ENCODE results near the gene CLCN6.
"Not testable (repeated sequence)": the region's sequence is repeated elsewhere in the genome, so short reads cannot be mapped to it uniquely, and the experiment has no call there.

Gene CLCN6

GRCh38 chr1:11800391-11800755, 5.6 kb upstream of the CLCN6 start:
- peaks cover 50% of the 10 kb centered on the region for H3K36me3 ChIP-seq
- no peaks in the 10 kb centered on the region for H3K9me3 ChIP-seq
- no peak overlapping the region for H3K27ac ChIP-seq
- peaks cover 28 to 34% of the 10 kb centered on the region in 2 experiments for H3K4me1 ChIP-seq (ENCODE audit: control insufficient read depth in 1 of 2, insufficient read depth in 1 of 2, low read depth in 1 of 2, low read length in 1 of 2)
- no peak for TF ChIP-seq CTCF (IDR thresholded peaks at IDR 0.05)
- H3K27me3 ChIP-seq, result no peaks in the 10 kb centered on the region
- H3K4me3 ChIP-seq (ENCODE audit: low read depth in 1 of 2, low read length in 1 of 2), result no peak overlapping the region

- Histone ChIP-seq H3K27ac (no peak overlapping the region), H3K36me3 (peaks cover 44% of the 10 kb centered on the region), H3K4me3 (ENCODE audit: low read depth in 1 of 2, low read length in 1 of 2) (no peak overlapping the region)
Observed at GRCh38 chr1:11800756-11801433, 5.1 kb upstream of the CLCN6 start.

DNA sequence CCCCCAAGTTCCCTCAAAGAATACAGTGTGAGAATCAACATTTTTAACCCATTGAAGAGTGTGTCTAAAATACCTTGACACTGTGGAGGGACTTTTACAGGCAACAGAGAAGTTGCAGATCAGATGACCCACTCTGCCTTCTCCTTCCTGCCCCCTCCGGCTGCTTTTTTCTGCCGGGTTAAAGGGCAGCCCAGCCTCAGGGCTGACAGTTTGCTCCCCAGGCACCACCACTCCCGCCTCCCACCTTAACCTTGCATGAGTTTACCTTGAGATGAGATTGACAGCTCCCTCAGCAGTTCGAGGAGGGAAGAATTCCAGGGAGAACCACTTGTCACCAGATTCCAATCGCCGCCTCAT, 3.4 kb upstream of the CLCN6 start:
- Histone ChIP-seq H3K4me1 (ENCODE audit: control insufficient read depth in 1 of 2, insufficient read depth in 1 of 2, low read depth in 1 of 2, low read length in 1 of 2) (peaks cover 38 to 48% of the 10 kb centered on the region in 2 experiments), H3K36me3 (peaks cover 34% of the 10 kb centered on the region), H3K27ac (peak overlapping the region; percentile 53), H3K9me3 (no peaks in the 10 kb centered on the region), H3K27me3 (no peaks in the 10 kb centered on the region), H3K4me3 (ENCODE audit: low read depth in 1 of 2, low read length in 1 of 2) (peak overlapping the region in 1 of 2 experiments; percentile 62)
- no peak for TF ChIP-seq CTCF (IDR thresholded peaks at IDR 0.05)

More at GRCh38 chr1:11800756-11801433, 5.1 kb upstream of the CLCN6 start:
- TF ChIP-seq CTCF (IDR thresholded peaks at IDR 0.05), result no peak
- Histone ChIP-seq H3K27me3 (no peaks in the 10 kb centered on the region), H3K4me1 (ENCODE audit: control insufficient read depth in 1 of 2, insufficient read depth in 1 of 2, low read depth in 1 of 2, low read length in 1 of 2) (peaks cover 28 to 38% of the 10 kb centered on the region in 2 experiments), H3K9me3 (no peaks in the 10 kb centered on the region)

GRCh38 chr1:11802973-11803885, 2.8 kb upstream of the CLCN6 start:
- TF ChIP-seq CTCF (IDR thresholded peaks at IDR 0.05), result peak; percentile 23
- Histone ChIP-seq H3K9me3 (no peaks in the 10 kb centered on the region), H3K4me3 (ENCODE audit: low read depth in 1 of 2, low read length in 1 of 2) (peak overlapping the region; percentile 52 to 62), H3K36me3 (peaks cover 32% of the 10 kb centered on the region), H3K4me1 (ENCODE audit: control insufficient read depth in 1 of 2, insufficient read depth in 1 of 2, low read depth in 1 of 2, low read length in 1 of 2) (peaks cover 38 to 48% of the 10 kb centered on the region in 2 experiments), H3K27ac (peak overlapping the region; percentile 53), H3K27me3 (no peaks in the 10 kb centered on the region)

DNA sequence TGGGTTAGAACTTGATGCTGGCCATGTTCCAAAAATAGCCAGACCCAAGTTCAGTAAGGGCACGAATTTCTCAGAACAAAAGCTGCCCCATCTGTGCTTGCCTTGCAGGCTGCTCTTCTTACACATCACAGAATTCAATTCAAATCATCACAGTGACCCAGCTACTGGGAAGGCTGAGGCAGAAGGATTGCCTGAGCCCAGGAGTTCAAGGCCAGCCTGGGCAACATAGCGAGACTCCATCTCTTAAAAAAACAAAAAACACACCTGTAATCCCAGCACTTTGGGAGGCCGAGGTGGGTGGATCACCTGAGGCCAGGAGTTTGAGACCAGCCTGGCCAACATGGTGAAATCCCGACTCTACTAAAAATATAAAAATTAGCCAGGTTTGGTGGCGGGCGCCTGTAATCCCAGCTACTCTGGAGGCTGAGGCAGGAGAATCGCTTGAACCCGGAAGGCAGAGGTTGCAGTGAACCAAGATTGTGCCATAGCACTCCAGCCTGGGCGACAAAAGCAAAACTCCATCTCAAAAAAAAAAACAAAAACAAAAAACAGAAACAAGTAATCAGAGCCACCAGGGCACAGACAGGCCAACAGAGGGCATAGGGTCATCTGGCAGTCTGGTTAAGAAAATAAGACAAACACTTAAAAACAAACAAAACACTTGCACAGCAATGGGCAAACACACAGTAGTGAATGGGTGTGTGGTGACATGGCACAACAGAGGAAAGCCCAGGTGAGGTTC, 1.9 kb upstream of the CLCN6 start:
- H3K9me3 ChIP-seq, H3K27me3 ChIP-seq: not testable (repeated sequence)
- peak overlapping the region; percentile 52 to 91 for H3K4me3 ChIP-seq (ENCODE audit: low read depth in 1 of 2, low read length in 1 of 2)
- H3K36me3 ChIP-seq, result peaks cover 23% of the 10 kb centered on the region
- peaks cover 38 to 48% of the 10 kb centered on the region in 2 experiments for H3K4me1 ChIP-seq (ENCODE audit: control insufficient read depth in 1 of 2, insufficient read depth in 1 of 2, low read depth in 1 of 2, low read length in 1 of 2)
- H3K27ac ChIP-seq, result peak overlapping the region; percentile 87
